ENCODE data around the gene SYNJ1.
"Not testable (repeated sequence)": the region's sequence is repeated elsewhere in the genome, so short reads cannot be mapped to it uniquely, and the experiment has no call there.

Gene SYNJ1, protein sequence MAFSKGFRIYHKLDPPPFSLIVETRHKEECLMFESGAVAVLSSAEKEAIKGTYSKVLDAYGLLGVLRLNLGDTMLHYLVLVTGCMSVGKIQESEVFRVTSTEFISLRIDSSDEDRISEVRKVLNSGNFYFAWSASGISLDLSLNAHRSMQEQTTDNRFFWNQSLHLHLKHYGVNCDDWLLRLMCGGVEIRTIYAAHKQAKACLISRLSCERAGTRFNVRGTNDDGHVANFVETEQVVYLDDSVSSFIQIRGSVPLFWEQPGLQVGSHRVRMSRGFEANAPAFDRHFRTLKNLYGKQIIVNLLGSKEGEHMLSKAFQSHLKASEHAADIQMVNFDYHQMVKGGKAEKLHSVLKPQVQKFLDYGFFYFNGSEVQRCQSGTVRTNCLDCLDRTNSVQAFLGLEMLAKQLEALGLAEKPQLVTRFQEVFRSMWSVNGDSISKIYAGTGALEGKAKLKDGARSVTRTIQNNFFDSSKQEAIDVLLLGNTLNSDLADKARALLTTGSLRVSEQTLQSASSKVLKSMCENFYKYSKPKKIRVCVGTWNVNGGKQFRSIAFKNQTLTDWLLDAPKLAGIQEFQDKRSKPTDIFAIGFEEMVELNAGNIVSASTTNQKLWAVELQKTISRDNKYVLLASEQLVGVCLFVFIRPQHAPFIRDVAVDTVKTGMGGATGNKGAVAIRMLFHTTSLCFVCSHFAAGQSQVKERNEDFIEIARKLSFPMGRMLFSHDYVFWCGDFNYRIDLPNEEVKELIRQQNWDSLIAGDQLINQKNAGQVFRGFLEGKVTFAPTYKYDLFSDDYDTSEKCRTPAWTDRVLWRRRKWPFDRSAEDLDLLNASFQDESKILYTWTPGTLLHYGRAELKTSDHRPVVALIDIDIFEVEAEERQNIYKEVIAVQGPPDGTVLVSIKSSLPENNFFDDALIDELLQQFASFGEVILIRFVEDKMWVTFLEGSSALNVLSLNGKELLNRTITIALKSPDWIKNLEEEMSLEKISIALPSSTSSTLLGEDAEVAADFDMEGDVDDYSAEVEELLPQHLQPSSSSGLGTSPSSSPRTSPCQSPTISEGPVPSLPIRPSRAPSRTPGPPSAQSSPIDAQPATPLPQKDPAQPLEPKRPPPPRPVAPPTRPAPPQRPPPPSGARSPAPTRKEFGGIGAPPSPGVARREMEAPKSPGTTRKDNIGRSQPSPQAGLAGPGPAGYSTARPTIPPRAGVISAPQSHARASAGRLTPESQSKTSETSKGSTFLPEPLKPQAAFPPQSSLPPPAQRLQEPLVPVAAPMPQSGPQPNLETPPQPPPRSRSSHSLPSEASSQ (N-terminal part only)

DNA sequence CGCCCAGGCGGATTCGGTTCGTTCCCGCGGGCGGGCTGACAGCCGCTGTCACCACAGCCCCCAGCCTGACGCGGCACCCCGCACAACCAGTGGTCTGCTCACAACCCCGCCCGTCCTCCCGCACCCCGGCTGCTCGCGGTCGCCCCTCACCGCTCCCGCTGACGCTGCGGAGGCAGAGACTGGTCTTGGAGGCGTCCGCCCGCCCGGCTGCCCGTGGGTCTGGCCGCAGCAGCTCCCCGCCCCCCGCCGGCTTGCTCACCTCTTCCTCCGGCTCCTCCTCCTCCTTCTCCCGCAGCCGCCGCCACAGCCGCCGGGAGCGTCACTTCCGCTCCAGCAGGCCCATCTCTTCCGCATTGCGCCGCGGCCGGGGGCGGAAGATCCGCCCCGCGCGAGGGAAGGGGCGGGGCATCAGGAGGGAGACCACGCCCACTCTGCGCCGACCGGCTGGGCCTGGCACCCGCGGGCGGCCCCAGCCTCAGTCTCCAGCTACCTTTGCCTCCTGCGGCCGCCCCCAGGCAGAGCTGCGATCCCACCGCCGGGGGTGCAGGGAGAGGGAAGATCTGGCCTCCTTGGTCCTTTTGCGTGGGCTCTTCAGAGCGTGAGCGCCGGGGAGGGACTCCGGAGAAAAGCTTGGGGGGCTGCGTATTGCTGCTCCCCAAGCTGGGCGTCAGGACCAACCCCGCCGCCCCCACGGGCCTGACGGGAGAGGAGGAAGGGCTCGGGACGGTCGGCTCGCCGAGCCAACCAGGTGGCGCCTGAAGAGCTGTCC is at the start of gene SYNJ1:
SYNJ1 (minus strand) TSS at position 327 of the 769 bp plus-strand sequence. CDS start 1,118 bp downstream, outside the sequence.
- DNase-seq (ENCODE audit: low spot score): peak; percentile 95

DNA sequence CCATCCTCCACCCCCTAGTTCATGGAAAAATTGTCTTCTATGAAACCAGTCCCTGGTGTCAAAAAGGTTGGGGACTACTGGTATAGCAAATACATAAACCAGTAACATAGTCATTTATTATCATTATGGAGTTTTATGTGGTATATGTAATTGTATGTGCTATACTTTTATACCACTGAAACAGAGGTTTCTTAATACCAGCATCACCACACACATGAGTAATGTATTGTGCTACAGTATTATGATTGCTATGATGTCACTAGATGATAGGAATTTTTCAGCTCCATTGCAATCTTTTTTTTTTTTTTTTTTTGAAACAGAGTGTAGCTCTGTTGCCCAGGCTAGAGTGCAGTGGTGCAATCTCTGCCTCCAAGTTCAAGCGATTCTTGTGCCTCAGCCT is 49.5 kb upstream of the SYNJ1 start:
- DNase-seq (ENCODE audit: low spot score): no peak

DNA sequence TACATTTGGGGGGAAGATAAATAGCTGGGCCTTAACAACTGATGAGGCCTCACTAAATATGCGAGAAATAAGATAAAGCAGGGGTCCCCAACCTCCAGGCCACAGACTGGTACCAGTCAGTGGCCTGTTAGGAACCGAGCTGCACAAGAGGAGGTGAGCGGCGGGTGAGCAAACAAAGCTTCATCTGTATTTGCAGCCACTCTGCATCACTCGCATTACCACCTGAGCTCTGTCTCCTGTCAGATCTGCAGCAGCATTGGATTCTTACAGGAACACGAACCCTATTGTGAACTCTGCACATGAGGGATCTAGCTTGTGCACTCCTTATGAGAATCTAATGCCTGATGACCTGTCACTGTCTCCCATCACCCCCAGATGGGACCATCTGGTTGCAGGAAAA is 48.9 kb upstream of the SYNJ1 start:
- DNase-seq (ENCODE audit: low spot score): no peak

DNA sequence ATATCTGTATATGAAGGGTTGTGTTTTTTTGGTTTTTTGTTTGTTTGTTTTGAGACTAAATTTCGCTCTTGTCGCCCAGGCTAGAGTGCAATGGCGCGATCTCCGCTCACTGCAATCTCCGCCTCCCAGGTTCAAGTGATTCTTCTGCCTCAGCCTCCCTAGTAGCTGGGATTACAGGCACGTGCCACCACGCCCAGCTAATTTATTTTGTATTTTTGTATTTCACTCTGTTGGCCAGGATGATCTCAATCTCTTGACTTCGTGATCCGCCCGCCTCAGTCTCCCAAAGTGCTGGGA is 45.2 kb upstream of the SYNJ1 start:
- DNase-seq (ENCODE audit: low spot score): not testable (repeated sequence)

DNA sequence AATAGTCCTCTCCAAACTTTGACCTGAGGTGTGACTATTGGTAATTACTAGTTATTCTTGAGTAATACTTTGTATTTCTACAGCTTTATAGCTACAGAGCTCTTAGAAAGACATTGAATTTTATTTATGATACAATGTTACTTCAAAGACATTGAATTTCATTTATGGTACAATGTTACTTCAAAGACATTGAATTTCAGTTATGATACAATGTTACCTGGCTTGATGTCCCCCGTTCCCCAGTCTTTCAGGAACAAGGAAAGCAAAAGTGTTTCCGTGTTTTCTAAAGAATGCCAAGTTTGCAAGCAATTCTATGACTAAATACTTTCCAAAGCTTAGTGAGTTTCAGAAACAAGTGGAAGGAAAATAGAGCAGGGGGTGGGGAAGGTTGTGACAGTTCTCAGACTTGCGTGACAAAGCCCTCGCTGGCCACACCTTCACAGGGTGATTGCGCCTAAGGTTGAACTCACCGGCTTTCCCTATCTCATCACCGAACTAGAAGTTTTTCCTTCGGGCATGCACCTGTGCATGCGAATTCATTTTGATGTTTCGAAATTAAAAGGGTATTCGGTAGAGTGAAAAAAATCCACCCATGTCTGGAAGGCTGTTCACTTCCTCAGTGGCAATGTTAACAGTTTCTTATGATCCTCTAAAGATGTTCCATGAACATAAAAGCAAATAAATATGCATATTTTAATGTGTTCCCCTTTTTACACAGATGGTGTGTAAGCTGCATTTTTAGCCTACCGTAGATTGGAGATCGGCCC is 44.7 kb upstream of the SYNJ1 start:
- peak; percentile 57 for DNase-seq (ENCODE audit: low spot score)

DNA sequence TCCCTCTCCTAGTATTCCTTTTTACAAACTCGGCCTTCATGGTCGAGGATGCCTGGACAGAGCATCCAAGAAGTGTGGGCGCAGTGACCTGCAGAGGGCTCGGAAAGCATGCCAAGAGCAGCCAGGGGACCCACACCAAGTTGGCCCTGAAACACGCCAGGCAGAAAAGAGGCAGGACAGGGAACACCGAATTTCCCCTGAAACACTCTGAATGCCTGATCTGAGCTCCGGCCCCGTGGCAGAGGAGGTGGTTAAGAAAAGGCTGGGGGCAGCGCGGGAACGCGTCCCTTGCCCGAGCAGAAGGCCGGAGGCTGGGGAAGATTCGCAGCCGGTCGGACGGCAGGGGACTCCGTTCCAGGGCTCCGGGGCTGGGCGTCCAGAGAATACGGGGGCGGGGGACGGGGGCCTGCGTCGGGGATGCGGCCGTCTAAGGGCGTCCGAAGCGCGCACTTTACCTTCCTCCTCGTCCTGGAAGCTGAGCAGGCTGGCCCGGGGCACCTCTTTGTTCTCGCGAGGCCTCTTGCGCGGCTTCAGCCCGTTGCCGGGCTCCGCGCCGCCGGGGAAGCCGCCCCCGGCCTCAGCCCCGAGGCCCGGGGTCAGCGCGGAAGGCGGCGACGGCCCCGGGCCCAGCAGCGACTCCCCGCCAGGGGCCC is 43.2 kb upstream of the SYNJ1 start:
- peak; percentile 25 for DNase-seq (ENCODE audit: low spot score)

DNA sequence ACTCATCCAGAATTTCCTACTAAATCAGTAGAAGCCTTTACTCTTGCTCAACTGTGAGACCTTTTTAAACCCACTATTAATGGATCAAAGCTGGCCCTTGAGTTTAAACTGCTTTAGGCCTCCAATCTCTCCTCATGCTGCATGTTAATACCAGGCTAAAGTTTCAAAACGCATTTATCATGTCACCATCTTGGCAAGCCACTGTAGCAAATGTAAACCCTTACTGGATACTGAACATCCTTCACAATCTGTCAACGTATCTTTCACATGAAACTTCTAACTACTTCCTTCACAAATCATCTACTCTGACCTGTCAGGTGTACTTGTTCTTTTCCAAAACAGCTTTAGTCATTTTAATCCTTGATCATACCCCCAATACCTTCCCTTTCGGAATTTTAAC is 40.7 kb upstream of the SYNJ1 start:
- no peak for DNase-seq (ENCODE audit: low spot score)

DNA sequence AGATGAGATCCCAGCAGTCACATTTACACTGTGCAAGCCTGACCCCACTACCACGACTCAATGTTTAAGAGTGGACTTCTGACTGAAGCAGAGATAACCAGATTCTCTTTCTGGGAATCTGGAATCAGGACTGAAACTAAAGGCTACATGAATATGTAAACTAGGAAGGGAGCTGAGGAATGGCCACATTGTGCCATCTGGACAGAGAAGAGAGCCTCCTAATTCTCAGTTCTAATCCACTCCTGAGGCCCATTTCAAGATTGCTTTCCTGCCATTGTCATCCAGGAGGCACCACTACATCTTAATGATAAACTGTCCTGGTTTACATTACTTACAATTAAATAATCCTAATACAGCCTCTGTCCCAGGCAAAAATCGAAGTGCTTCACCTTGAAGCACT is 37.2 kb upstream of the SYNJ1 start:
- DNase-seq (ENCODE audit: low spot score): no peak

DNA sequence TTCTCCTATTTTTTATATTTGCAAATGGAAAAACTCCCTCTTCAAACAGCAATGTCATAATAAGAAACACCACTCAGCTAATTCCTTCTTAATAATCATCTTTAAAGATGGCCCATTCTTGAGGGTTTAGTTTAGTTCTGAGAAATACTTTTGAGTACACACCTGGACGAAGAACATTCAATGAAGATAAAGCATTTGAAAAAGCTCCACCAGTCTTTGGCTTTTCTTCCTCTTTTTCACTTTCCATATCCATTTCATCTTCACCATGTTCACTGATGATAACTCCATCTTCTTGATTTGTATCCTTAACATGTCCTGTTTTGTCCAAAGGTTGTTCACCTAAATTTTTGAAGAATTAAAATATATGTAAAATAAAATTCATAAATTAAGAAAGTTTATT is 36.4 kb upstream of the SYNJ1 start:
- no peak for DNase-seq (ENCODE audit: low spot score)

DNA sequence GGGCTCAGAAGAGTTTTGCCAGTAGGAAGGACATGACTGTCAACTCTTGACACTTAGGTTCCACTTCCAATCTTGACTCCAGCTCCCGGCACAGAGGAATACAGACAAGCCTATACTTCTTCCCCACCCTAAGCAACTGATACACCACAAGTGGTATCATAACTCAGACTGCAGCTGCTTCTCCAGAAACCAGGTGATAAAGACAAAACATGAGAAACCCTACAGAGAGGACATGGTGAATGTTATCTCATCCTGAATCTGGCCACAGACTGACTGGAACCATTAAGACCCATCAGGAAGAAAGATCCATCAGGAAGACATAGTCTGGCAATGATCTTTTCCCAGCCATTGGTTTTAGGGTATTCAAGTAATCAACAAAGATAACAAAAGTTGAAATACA is 30.0 kb upstream of the SYNJ1 start:
- no peak for DNase-seq (ENCODE audit: low spot score)

DNA sequence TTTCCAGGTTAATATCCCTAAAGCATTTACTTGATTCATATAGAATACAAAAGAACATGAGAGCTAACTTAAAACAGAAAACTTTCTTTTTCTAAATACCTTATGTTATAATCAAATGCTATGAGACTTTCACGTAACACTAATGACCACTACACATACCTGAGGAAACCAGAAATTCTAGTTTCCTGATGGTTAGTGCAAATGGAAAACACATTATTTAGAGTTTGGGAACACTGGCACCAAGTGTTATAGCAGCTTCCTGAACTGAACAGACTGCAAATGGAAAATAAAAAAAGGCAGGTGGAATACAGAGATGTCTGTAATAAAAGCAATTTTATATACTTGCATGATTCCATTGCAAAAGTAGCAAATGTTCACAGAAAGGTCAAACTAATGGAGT is 28.3 kb upstream of the SYNJ1 start:
- DNase-seq (ENCODE audit: low spot score): no peak

DNA sequence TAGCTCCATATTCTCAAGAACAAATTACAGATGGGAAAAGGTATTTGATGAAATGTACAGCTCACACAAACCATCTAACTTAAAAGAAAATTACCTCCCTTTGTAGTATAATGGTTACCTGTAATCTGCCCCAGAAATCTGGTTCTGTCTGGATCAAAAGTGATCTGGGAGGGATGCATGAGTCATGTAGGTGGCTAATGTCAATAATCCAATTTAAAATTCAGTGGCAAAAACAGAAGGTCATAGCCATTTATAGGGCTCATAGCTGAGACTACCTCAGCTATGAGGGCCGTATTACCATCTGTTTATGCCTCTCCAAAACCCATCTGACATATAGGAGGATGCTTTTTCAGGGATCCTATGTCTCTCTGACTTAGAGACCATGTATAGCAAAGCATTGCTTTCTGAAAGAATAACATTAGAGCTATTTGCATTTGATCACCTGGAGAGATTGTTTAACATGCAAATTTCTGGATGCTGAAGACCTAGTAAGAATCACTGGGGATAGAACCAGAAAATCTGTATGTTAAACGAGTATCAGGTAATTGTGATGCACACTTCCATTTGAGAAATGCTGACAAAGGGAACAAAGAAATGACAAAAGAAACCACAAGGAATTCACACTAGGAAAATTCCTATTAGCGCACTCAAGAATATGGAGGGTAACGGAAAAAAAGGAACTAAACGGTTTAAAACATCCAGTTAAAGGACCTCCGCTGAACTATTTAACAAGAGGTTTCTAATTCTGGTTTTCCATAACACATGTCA is 26.2 kb upstream of the SYNJ1 start:
- no peak for DNase-seq (ENCODE audit: low spot score)

DNA sequence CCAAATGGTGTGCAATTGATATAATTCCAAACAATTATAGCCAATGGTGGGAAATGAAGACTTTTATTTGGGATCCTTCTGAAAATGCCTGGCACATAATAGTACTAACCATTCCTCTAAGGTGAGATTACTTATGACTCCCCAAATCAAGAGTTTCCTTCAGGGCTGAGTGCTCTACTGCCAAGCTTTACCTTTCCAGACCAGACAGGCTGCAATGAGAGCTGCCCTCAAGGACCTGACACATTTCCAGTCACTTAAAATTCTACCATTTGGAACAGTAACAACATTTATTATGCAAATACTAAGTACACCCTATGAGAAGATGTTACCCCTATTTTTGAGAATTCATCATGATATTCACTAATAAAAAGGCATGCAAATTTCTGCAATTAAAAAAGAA is 22.6 kb upstream of the SYNJ1 start:
- no peak for DNase-seq (ENCODE audit: low spot score)

DNA sequence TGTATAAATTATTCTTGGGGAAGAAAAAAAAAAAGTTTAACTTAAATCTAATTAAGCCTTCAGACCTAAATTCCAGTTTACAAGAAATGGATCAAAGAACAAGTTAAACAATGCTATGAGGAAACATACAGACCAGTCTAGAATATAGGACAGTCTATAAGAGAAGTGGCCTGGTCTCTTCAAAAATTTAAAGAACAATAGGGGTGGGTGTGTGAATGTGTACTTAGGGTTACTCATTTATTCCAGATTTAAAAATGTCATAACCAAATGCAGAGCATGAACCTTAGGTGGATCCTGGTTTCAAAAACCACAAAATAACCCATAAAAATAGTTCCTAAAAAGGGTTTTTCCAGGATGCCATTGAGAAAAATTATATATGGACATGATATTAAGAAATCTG is 21.8 kb upstream of the SYNJ1 start:
- DNase-seq (ENCODE audit: low spot score): no peak

DNA sequence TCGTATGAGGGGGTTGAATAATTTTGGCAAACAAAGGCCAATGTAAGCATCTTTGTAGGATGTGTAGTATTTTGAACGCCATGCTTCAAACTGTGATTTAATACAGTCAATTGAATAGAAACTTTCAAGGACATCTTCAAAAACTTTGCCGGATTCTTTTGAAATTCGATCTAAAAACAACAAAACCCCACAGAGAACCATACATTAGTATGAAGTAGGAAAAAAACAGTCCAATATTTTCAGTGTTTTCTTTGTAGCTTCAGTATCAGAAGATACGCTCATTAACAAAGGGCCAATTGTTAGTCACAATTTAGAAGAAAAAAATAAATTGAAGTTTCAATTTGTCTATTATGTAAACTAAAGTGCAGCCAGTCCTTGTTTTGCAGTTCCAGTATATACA is 20.7 kb upstream of the SYNJ1 start:
- peak; percentile 48 for DNase-seq (ENCODE audit: low spot score)

DNA sequence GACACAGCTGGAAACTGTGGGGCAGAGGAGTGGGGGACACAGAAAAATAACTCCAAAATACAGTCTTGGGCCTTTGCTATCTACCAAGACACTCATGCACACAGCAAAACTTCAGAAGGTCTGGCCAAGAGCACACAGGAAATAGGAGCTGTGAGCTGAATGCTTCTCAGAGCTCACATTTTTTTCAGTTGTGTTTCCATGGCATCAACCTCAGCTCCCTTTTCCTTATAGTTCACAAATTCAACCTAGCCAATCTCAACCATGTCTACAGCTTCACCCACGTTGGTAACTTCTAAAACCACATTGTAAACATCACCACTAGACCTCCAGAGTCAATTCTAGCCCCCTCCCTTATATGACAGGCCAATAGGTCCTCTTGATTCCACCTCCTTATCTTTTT is 19.6 kb upstream of the SYNJ1 start:
- no peak for DNase-seq (ENCODE audit: low spot score)

DNA sequence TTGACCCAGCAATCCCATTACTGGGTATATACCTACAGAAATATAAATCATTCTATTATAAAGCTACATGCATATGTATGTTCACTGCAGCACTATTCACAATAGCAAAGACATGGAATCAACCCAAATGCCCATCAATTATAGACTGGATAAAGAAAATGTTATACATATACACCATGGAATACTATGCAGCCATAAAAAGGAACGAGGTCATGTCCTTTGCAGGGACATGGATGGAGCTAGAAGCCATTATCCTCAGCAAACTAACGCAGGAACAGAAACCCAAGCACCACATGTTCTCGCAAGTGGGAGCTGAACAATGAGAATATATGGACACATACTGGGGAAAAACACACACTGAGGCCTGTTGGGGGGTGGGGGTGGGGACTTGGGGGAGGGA is 18.9 kb upstream of the SYNJ1 start:
- DNase-seq (ENCODE audit: low spot score): not testable (repeated sequence)

DNA sequence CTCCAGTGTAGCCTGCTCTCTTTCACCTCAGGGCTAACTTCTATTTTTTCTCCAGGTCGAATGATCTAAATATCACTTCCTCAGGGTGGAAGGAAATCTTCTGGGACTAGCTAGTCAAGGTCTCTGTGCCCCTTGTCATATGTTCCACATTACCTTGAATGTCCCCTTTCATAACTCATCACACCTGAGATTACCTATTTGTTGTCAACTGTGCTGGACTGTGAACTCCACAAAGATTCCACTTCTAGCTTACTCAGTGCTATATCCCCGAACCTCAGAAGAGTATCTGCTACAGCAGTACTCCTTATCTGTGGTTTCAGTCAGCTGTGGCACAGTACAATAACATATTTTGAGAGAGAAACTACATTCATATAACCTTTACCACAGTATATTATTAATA is 14.6 kb upstream of the SYNJ1 start:
- no peak for DNase-seq (ENCODE audit: low spot score)

DNA sequence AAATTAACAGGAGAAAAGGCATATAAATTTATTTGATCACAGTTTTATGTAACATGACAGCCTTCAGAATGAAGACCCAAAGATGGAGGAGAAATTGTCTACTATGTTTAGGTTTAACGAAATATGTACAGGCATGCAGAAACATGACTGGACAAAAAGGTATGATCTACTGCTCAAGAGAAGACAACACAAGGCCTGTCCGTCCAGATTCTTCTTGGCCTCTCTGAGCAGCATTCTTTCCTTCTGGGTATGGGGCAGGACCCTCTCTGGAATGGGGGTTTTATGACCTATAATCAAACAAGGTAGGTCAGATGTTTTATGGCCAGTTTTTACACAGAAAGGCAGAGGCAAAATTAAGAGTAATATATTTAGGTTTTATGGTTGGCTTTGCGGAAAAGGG is 13.5 kb upstream of the SYNJ1 start:
- no peak for DNase-seq (ENCODE audit: low spot score)

DNA sequence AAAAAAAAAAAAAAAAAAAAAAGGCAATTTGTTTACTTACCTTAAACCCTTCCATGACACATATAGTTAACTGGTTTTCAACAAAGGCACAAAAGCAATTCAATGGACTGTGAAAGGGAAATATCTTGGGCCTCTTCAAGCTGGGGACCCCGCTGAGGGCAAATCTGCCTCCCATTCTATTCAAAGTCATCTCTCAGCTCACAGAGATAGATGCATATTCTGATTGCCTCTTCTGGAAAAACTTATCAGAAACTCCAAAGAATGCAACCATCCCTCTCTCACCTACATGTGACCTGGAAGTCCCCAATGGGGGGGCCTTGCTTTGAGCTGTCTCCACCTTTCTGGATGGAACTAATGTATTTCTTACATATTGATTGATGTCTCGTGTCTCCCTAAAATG is 12.1 kb upstream of the SYNJ1 start:
- DNase-seq (ENCODE audit: low spot score): no peak
